Measurements from ENCODE around the gene CFAP45. TPM values are rescaled to one million over a fixed set of nuclear protein-coding genes. Genes with fewer than 3 reads are reported as not detected.

Gene CFAP45
- polyA plus RNA-seq, 2 donors, result 0.44 to 0.61 TPM

- Histone ChIP-seq H3K36me3 (ENCODE audit: control insufficient read depth in 2 of 2, insufficient read depth in 2 of 2, low read length in 1 of 2) (peaks cover 19 to 27% of the 10 kb centered on the region in 2 donors), H3K4me1 (ENCODE audit: control insufficient read depth in 2 of 2, insufficient read depth in 2 of 2, low read length in 1 of 2) (peaks cover 11 to 32% of the 10 kb centered on the region in 2 donors), H3K27me3 (ENCODE audit: control insufficient read depth in 1 of 2, insufficient read depth in 2 of 2, low read length in 2 of 2) (no peaks in the 10 kb centered on the region), H3K4me3 (ENCODE audit: low read depth in 1 of 2, low read length in 2 of 2) (no peak overlapping the region), H3K9me3 (ENCODE audit: control insufficient read depth in 2 of 2, insufficient read depth in 1 of 2, low read depth in 1 of 2, low read length in 1 of 2) (no peaks in the 10 kb centered on the region), H3K27ac (ENCODE audit: low read depth in 2 of 2, low read length in 1 of 2) (peak overlapping the region in 1 of 2 donors; percentile 44)
- WGBS, 2 donors, result 74 to 78% methylated on average over 13 of the region's 13 CpGs
These were observed 18.6 kb upstream of the CFAP45 start for GRCh38 chr1:159918352-159919200.

- Histone ChIP-seq H3K27ac (ENCODE audit: low read depth in 2 of 2, low read length in 1 of 2) (peak overlapping the region; percentile 4 to 59), H3K9me3 (ENCODE audit: control insufficient read depth in 2 of 2, insufficient read depth in 1 of 2, low read depth in 1 of 2, low read length in 1 of 2) (no peaks in the 10 kb centered on the region), H3K4me3 (ENCODE audit: low read depth in 1 of 2, low read length in 2 of 2) (no peak overlapping the region), H3K36me3 (ENCODE audit: control insufficient read depth in 2 of 2, insufficient read depth in 2 of 2, low read length in 1 of 2) (peaks cover 19 to 27% of the 10 kb centered on the region in 2 donors), H3K27me3 (ENCODE audit: control insufficient read depth in 1 of 2, insufficient read depth in 2 of 2, low read length in 2 of 2) (no peaks in the 10 kb centered on the region), H3K4me1 (ENCODE audit: control insufficient read depth in 2 of 2, insufficient read depth in 2 of 2, low read length in 1 of 2) (peaks cover 9 to 31% of the 10 kb centered on the region in 2 donors)
- 42 to 46% methylated on average over 5 of the region's 5 CpGs for WGBS, 2 donors
These were observed 17.8 kb upstream of the CFAP45 start for GRCh38 chr1:159917533-159918351.

GRCh38 chr1:159916242-159917051 lies 16.5 kb upstream of the CFAP45 start:
- Histone ChIP-seq H3K9me3 (ENCODE audit: control insufficient read depth in 2 of 2, insufficient read depth in 1 of 2, low read depth in 1 of 2, low read length in 1 of 2) (no peaks in the 10 kb centered on the region), H3K4me1 (ENCODE audit: control insufficient read depth in 2 of 2, insufficient read depth in 2 of 2, low read length in 1 of 2) (peaks cover 4 to 21% of the 10 kb centered on the region in 2 donors), H3K36me3 (ENCODE audit: control insufficient read depth in 2 of 2, insufficient read depth in 2 of 2, low read length in 1 of 2) (peaks cover 19 to 25% of the 10 kb centered on the region in 2 donors), H3K27me3 (ENCODE audit: control insufficient read depth in 1 of 2, insufficient read depth in 2 of 2, low read length in 2 of 2) (no peaks in the 10 kb centered on the region), H3K27ac (ENCODE audit: low read depth in 2 of 2, low read length in 1 of 2) (peak overlapping the region; percentile 74 to 75), H3K4me3 (ENCODE audit: low read depth in 1 of 2, low read length in 2 of 2) (no peak overlapping the region)
- 37 to 41% methylated on average over 9 of the region's 9 CpGs for WGBS, 2 donors

- peaks cover 19 to 25% of the 10 kb centered on the region in 2 donors for H3K36me3 ChIP-seq (ENCODE audit: control insufficient read depth in 2 of 2, insufficient read depth in 2 of 2, low read length in 1 of 2)
- peaks cover 4 to 21% of the 10 kb centered on the region in 2 donors for H3K4me1 ChIP-seq (ENCODE audit: control insufficient read depth in 2 of 2, insufficient read depth in 2 of 2, low read length in 1 of 2)
- H3K4me3 ChIP-seq (ENCODE audit: low read depth in 1 of 2, low read length in 2 of 2), result no peak overlapping the region
- 34 to 43% methylated on average over 5 of the region's 5 CpGs for WGBS, 2 donors
- no peaks in the 10 kb centered on the region for H3K9me3 ChIP-seq (ENCODE audit: control insufficient read depth in 2 of 2, insufficient read depth in 1 of 2, low read depth in 1 of 2, low read length in 1 of 2)
- no peaks in the 10 kb centered on the region for H3K27me3 ChIP-seq (ENCODE audit: control insufficient read depth in 1 of 2, insufficient read depth in 2 of 2, low read length in 2 of 2)
- H3K27ac ChIP-seq (ENCODE audit: low read depth in 2 of 2, low read length in 1 of 2), result peak overlapping the region; percentile 5 to 34
These were observed 15.7 kb upstream of the CFAP45 start for GRCh38 chr1:159915571-159916241.

- Histone ChIP-seq H3K27me3 (ENCODE audit: control insufficient read depth in 1 of 2, insufficient read depth in 2 of 2, low read length in 2 of 2) (no peaks in the 10 kb centered on the region), H3K27ac (ENCODE audit: low read depth in 2 of 2, low read length in 1 of 2) (peak overlapping the region; percentile 53 to 76), H3K4me1 (ENCODE audit: control insufficient read depth in 2 of 2, insufficient read depth in 2 of 2, low read length in 1 of 2) (peaks cover 4 to 24% of the 10 kb centered on the region in 2 donors), H3K36me3 (ENCODE audit: control insufficient read depth in 2 of 2, insufficient read depth in 2 of 2, low read length in 1 of 2) (peaks cover 9 to 17% of the 10 kb centered on the region in 2 donors), H3K4me3 (ENCODE audit: low read depth in 1 of 2, low read length in 2 of 2) (no peak overlapping the region), H3K9me3 (ENCODE audit: control insufficient read depth in 2 of 2, insufficient read depth in 1 of 2, low read depth in 1 of 2, low read length in 1 of 2) (no peaks in the 10 kb centered on the region)
- 68 to 73% methylated on average over 10 of the region's 10 CpGs for WGBS, 2 donors
These were observed 14.5 kb upstream of the CFAP45 start for GRCh38 chr1:159914252-159915018.

GRCh38 chr1:159913451-159914192 lies 13.7 kb upstream of the CFAP45 start:
- H3K4me3 ChIP-seq (ENCODE audit: low read depth in 1 of 2, low read length in 2 of 2), result no peak overlapping the region
- peak overlapping the region; percentile 53 to 76 for H3K27ac ChIP-seq (ENCODE audit: low read depth in 2 of 2, low read length in 1 of 2)
- H3K27me3 ChIP-seq (ENCODE audit: control insufficient read depth in 1 of 2, insufficient read depth in 2 of 2, low read length in 2 of 2), result no peaks in the 10 kb centered on the region
- 39 to 50% methylated on average over 5 of the region's 5 CpGs for WGBS, 2 donors
- peaks cover 4 to 21% of the 10 kb centered on the region in 2 donors for H3K4me1 ChIP-seq (ENCODE audit: control insufficient read depth in 2 of 2, insufficient read depth in 2 of 2, low read length in 1 of 2)
- H3K9me3 ChIP-seq (ENCODE audit: control insufficient read depth in 2 of 2, insufficient read depth in 1 of 2, low read depth in 1 of 2, low read length in 1 of 2), result no peaks in the 10 kb centered on the region
- peaks cover 1 to 10% of the 10 kb centered on the region in 2 donors for H3K36me3 ChIP-seq (ENCODE audit: control insufficient read depth in 2 of 2, insufficient read depth in 2 of 2, low read length in 1 of 2)

- Histone ChIP-seq H3K36me3 (ENCODE audit: control insufficient read depth in 2 of 2, insufficient read depth in 2 of 2, low read length in 1 of 2) (no peaks in the 10 kb centered on the region), H3K27me3 (ENCODE audit: control insufficient read depth in 1 of 2, insufficient read depth in 2 of 2, low read length in 2 of 2) (no peaks in the 10 kb centered on the region), H3K4me1 (ENCODE audit: control insufficient read depth in 2 of 2, insufficient read depth in 2 of 2, low read length in 1 of 2) (peaks cover 0 to 17% of the 10 kb centered on the region in 2 donors), H3K27ac (ENCODE audit: low read depth in 2 of 2, low read length in 1 of 2) (peak overlapping the region; percentile 29 to 38), H3K9me3 (ENCODE audit: control insufficient read depth in 2 of 2, insufficient read depth in 1 of 2, low read depth in 1 of 2, low read length in 1 of 2) (no peaks in the 10 kb centered on the region), H3K4me3 (ENCODE audit: low read depth in 1 of 2, low read length in 2 of 2) (no peak overlapping the region)
- 67 to 80% methylated on average over 6 of the region's 6 CpGs for WGBS, 2 donors
These were observed 11.5 kb upstream of the CFAP45 start for GRCh38 chr1:159911326-159912070.
